Heart left ventricle (tissue), 13 donors: ENCODE results near the gene SRRM2.

Source experiments
- POLR2A ChIP-seq, 2 donors: fragments of 450-650 bp; IDR thresholded peaks; one replicate each; pipeline ENCODE4 v1.6.1; 2017; ENCODE audit warnings: antibody characterized with exemption in 2 of 2, mild to moderate bottlenecking in 2 of 2, moderate library complexity in 2 of 2
- TF ChIP-seq, protein P1 (sequence below), 12 donors: fragments of 200-600 bp; sonication (generic) in 4 of 12; IDR thresholded peaks; one replicate each; pipeline versions ENCODE4 v1.5.0 to v1.8.0; 2018 to 2022; ENCODE audit warnings: antibody characterized with exemption in 12 of 12, mild to moderate bottlenecking in 5 of 12
- donor health status: ischemic (EF 13 %, LVEDD 7.1; RV severe dilation, severe dysfunction).
- donor health status: DM: no; HTN: yes; CAD: no.
- donor health status: DM: no; HTN: no; CAD: no.
- donor health status: ischemic (EF 25% LVEDD 6.9; RV normal size, moderate dysfunction).
- donor health status: ischemic (EF 25% LVEDD 5.7; RV mildly dilated, moderate dysfunction).
- donor health status: ischemic (EF 35%, LVEDD 5.7; RV mildly dilated, moderate dysfunction).
- donor health status: nonischemic (EF 11% LVEDD 7.7; RV severe dilation, severe dysfunction).
- donor health status: DM: yes; HTN: yes; CAD: no.
- donor health status: PGD.
- donor health status: ischemic (EF 29% LVEDD 5.4; RV normal size, mild dysfunction).
- donor health status: nonischemic (EF 23%, LVEDD 6.1; RV moderate dilation, normal function).

DNA sequence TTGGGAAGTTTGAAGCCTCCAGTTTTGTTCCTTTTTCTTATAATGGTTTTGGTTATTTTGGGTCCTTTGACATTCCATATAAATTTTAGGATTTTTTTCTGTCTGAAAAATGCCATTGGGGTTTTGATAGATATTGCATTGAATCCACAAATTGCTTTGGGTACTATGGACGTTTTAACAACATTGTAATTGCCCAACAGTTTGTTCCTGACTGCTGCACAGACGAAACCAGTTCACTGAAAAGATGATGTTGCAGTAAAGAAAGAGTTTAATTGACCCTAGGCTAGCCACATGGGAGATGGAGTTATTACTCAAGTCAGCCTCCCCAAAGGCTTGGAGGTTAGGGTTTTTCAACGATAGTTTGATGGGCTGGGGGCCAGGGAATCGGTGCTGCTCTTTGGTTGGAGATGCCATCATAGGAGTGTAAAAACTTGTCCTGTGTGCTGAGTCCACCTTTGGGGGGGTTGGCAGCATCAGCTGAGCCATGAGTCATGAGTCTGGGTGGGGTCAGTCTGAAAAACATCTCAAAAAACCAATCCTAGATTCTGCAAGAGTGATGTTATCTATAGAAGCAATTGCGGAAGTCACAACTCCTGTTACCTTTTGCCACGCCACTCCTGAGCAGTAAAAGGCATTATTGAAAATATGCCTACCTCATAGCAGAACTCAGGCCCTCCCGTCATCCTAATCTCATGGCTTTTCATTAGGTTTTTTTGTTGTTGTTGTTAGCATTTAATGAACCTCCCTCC is 43.1 kb downstream of the SRRM2 start:
- TF ChIP-seq, protein P1, sequence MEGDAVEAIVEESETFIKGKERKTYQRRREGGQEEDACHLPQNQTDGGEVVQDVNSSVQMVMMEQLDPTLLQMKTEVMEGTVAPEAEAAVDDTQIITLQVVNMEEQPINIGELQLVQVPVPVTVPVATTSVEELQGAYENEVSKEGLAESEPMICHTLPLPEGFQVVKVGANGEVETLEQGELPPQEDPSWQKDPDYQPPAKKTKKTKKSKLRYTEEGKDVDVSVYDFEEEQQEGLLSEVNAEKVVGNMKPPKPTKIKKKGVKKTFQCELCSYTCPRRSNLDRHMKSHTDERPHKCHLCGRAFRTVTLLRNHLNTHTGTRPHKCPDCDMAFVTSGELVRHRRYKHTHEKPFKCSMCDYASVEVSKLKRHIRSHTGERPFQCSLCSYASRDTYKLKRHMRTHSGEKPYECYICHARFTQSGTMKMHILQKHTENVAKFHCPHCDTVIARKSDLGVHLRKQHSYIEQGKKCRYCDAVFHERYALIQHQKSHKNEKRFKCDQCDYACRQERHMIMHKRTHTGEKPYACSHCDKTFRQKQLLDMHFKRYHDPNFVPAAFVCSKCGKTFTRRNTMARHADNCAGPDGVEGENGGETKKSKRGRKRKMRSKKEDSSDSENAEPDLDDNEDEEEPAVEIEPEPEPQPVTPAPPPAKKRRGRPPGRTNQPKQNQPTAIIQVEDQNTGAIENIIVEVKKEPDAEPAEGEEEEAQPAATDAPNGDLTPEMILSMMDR (IDR thresholded peaks at IDR 0.05), result no peak
- no peak for TF ChIP-seq POLR2A (IDR thresholded peaks at IDR 0.05)
